Panc1 (cell line): ENCODE results near the gene BTRC.

Source experiments
- CTCF ChIP-seq: fragments of 450-650 bp; IDR thresholded peaks from 2 replicates; pipeline ENCODE4 v1.5.1; 2017; ENCODE audit warnings: mild to moderate bottlenecking
- POLR2AphosphoS5 ChIP-seq: IDR thresholded peaks from 2 replicates; pipeline ENCODE4 v1.6.1; 2012; ENCODE audit warnings: mild to moderate bottlenecking, low read depth, low read length, moderate library complexity
- SIN3A ChIP-seq: IDR thresholded peaks from 2 replicates; pipeline ENCODE4 v1.6.1; 2012; ENCODE audit warnings: low read depth, mild to moderate bottlenecking, low read length, moderate library complexity, borderline replicate concordance; ENCODE audit not compliant: insufficient read depth
- TCF7L2 ChIP-seq: IDR thresholded peaks from 2 replicates; pipeline ENCODE4 v1.6.1; 2011; ENCODE audit warnings: mild to moderate bottlenecking, low read depth, low read length, inconsistent platforms
- TF ChIP-seq, protein P1 (sequence below), 2 experiments: IDR thresholded peaks; 2 replicates each; pipeline ENCODE4 v1.6.1; 2011 to 2012; ENCODE audit warnings: low read depth in 2 of 2, control low read depth in 1 of 2, low read length in 1 of 2, mild to moderate bottlenecking in 1 of 2, moderate library complexity in 1 of 2; ENCODE audit not compliant: insufficient read depth in 1 of 2

DNA sequence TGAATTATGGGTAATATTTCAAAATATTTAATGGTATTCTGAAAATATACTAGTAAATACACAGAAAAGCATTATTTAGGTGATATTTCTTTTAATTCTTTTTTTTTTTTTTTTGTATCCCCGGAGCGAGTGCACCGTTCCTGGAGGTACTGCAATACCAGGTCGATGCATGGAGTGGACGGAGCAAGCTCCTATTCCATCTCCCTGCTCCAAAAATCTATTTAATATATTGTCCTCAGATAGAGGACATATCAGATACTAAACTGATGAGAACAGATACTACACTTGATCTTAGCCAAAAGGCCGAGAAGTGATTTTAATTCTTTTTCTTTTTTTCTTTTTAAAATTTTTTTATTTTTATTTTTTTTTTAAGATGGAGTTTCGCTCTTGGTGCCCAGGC is 10.8 kb downstream of the BTRC start:
- no peak for TF ChIP-seq POLR2AphosphoS5
- TF ChIP-seq CTCF, result no peak
- TF ChIP-seq SIN3A, result no peak
- TF ChIP-seq TCF7L2, result no peak
- TF ChIP-seq, protein P1, sequence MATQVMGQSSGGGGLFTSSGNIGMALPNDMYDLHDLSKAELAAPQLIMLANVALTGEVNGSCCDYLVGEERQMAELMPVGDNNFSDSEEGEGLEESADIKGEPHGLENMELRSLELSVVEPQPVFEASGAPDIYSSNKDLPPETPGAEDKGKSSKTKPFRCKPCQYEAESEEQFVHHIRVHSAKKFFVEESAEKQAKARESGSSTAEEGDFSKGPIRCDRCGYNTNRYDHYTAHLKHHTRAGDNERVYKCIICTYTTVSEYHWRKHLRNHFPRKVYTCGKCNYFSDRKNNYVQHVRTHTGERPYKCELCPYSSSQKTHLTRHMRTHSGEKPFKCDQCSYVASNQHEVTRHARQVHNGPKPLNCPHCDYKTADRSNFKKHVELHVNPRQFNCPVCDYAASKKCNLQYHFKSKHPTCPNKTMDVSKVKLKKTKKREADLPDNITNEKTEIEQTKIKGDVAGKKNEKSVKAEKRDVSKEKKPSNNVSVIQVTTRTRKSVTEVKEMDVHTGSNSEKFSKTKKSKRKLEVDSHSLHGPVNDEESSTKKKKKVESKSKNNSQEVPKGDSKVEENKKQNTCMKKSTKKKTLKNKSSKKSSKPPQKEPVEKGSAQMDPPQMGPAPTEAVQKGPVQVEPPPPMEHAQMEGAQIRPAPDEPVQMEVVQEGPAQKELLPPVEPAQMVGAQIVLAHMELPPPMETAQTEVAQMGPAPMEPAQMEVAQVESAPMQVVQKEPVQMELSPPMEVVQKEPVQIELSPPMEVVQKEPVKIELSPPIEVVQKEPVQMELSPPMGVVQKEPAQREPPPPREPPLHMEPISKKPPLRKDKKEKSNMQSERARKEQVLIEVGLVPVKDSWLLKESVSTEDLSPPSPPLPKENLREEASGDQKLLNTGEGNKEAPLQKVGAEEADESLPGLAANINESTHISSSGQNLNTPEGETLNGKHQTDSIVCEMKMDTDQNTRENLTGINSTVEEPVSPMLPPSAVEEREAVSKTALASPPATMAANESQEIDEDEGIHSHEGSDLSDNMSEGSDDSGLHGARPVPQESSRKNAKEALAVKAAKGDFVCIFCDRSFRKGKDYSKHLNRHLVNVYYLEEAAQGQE (IDR thresholded peaks at IDR 0.05; ENCODE audit: insufficient read depth in 1 of 2, low read depth in 2 of 2, low read length in 1 of 2), result no peak
